ENCODE data around the gene SLITRK2. TPM values are rescaled to one million over a fixed set of nuclear protein-coding genes. Genes with fewer than 3 reads are reported as not detected.

Gene SLITRK2
- total RNA-seq, 1 donor from 2014 or later: 0.08 TPM

GRCh38 chrX:145823132-145823531, 5.5 kb downstream of the SLITRK2 start:
- DNase-seq (ENCODE audit: low read depth): no peak
- Histone ChIP-seq H3K4me3 (ENCODE audit: low read depth, low read length) (no peak overlapping the region), H3K27me3 (ENCODE audit: control insufficient read depth, insufficient read depth, low read length) (peaks cover 34% of the 10 kb centered on the region), H3K36me3 (ENCODE audit: control insufficient read depth, insufficient read depth, low read length) (no peaks in the 10 kb centered on the region)
- TF ChIP-seq, protein P1, sequence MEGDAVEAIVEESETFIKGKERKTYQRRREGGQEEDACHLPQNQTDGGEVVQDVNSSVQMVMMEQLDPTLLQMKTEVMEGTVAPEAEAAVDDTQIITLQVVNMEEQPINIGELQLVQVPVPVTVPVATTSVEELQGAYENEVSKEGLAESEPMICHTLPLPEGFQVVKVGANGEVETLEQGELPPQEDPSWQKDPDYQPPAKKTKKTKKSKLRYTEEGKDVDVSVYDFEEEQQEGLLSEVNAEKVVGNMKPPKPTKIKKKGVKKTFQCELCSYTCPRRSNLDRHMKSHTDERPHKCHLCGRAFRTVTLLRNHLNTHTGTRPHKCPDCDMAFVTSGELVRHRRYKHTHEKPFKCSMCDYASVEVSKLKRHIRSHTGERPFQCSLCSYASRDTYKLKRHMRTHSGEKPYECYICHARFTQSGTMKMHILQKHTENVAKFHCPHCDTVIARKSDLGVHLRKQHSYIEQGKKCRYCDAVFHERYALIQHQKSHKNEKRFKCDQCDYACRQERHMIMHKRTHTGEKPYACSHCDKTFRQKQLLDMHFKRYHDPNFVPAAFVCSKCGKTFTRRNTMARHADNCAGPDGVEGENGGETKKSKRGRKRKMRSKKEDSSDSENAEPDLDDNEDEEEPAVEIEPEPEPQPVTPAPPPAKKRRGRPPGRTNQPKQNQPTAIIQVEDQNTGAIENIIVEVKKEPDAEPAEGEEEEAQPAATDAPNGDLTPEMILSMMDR (IDR thresholded peaks at IDR 0.05; ENCODE audit: insufficient read depth, low read length, poor library complexity, severe bottlenecking): no peak

DNA sequence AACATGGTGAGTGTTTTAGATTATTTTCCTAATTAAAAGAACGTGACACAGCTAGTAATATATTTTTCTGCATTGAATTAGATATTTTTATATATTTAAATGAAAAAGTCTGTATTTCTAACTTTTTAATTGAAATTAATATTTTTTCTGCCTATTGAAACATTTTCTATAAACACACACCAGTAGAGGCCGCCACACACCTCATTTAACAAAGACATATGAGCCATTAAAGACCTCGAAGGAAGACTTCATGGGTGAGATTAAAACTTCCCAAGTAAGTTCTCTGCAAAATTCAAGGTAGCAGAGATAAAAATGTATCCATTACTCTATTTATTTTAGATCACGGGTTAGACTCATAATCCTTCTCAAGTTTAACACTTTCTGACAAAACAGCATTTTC, 8.3 kb downstream of the SLITRK2 start:
- DNase-seq (ENCODE audit: low read depth): no peak
- TF ChIP-seq, protein P1 (IDR thresholded peaks at IDR 0.05; ENCODE audit: insufficient read depth, low read length, poor library complexity, severe bottlenecking): peak; percentile 37
- peaks cover 12% of the 10 kb centered on the region for H3K27me3 ChIP-seq (ENCODE audit: control insufficient read depth, insufficient read depth, low read length)

DNA sequence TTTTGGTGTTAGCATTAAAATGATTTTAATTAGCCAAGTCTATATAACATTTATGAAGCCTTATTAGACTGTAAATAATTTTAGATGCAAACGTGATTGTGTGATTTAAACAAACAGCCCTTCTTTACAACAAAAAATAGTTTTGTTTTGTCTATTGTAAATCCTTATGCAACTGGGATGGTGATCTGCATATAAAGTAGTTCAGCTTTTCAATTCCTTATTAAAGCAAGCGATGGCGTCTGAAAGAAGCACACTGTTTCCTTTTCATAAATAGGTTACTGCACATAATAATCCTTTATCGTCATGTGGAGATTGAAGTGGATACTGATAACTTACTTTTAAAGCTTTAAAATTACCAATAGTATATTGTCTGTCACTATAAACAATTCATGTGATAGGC, 8.8 kb downstream of the SLITRK2 start:
- no peak for DNase-seq (ENCODE audit: low read depth)
- TF ChIP-seq, protein P1 (IDR thresholded peaks at IDR 0.05; ENCODE audit: insufficient read depth, low read length, poor library complexity, severe bottlenecking): no peak
- Histone ChIP-seq H3K4me3 (ENCODE audit: low read depth, low read length) (no peak overlapping the region), H3K27me3 (ENCODE audit: control insufficient read depth, insufficient read depth, low read length) (peaks cover 6% of the 10 kb centered on the region), H3K36me3 (ENCODE audit: control insufficient read depth, insufficient read depth, low read length) (no peaks in the 10 kb centered on the region)

More for the DNA sequence above, 8.3 kb downstream of the SLITRK2 start:
- H3K4me3 ChIP-seq (ENCODE audit: low read depth, low read length): no peak overlapping the region
- H3K36me3 ChIP-seq (ENCODE audit: control insufficient read depth, insufficient read depth, low read length): no peaks in the 10 kb centered on the region

DNA sequence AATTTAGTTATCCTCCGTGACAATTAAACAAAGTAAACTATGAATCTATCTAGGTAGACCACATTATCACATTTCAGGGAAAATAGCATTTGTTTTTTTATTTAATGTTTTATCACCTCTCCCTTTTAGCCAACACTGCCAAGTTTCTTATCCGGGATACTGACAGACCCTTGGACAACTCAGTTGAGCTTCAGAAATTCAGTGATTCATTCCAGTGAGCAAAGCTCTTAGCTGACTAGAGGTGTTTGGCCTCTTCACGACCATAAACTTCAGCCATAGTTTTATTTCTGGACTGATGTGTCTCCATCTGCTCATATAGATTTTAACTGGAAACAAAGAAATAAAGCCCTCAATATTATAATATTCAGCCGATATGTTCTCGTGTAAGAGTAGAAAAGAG, 15.2 kb downstream of the SLITRK2 start:
- DNase-seq (ENCODE audit: low read depth): no peak
- Histone ChIP-seq H3K27me3 (ENCODE audit: control insufficient read depth, insufficient read depth, low read length) (no peaks in the 10 kb centered on the region), H3K4me3 (ENCODE audit: low read depth, low read length) (no peak overlapping the region), H3K36me3 (ENCODE audit: control insufficient read depth, insufficient read depth, low read length) (no peaks in the 10 kb centered on the region)
- TF ChIP-seq, protein P1 (IDR thresholded peaks at IDR 0.05; ENCODE audit: insufficient read depth, low read length, poor library complexity, severe bottlenecking): no peak

DNA sequence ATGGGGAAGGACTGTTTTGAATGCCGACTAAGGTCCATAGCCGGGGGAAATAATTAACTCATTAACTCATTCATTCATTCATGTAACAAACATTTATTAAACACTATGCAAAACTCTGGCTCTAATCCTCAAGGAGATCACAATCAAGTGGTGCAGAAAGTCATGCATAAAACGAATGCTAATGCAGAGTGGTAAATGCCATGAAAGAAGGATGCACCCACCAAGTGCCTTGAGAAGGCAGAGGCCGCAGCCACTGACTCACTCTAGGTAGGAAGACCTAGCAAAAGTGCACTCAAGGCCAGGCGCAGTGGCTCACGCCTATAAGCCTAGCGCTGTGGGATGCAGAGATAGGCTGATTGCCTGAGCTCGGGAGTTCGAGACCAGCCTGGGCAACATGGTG, 22.9 kb downstream of the SLITRK2 start:
- DNase-seq (ENCODE audit: low read depth): no peak
- TF ChIP-seq, protein P1 (IDR thresholded peaks at IDR 0.05; ENCODE audit: insufficient read depth, low read length, poor library complexity, severe bottlenecking): no peak
- Histone ChIP-seq H3K4me3 (ENCODE audit: low read depth, low read length) (no peak overlapping the region), H3K36me3 (ENCODE audit: control insufficient read depth, insufficient read depth, low read length) (no peaks in the 10 kb centered on the region), H3K27me3 (ENCODE audit: control insufficient read depth, insufficient read depth, low read length) (no peaks in the 10 kb centered on the region)

- Histone ChIP-seq H3K4me3 (ENCODE audit: low read depth, low read length) (no peak overlapping the region), H3K36me3 (ENCODE audit: control insufficient read depth, insufficient read depth, low read length) (no peaks in the 10 kb centered on the region), H3K27me3 (ENCODE audit: control insufficient read depth, insufficient read depth, low read length) (no peaks in the 10 kb centered on the region)
- no peak for DNase-seq (ENCODE audit: low read depth)
- TF ChIP-seq, protein P1 (IDR thresholded peaks at IDR 0.05; ENCODE audit: insufficient read depth, low read length, poor library complexity, severe bottlenecking): no peak
Measured at GRCh38 chrX:145843146-145843904, 25.7 kb downstream of the SLITRK2 start.

Data from kidney epithelial cell (primary cell).